GM13976 (cell line): ENCODE data around the gene CNGA1.

Source experiments
- DNase-seq: peaks from one replicate; pipeline ENCODE4 v3.0.0; 2012; ENCODE audit warnings: low spot score
- in situ Hi-C: fragments of 300-500 bp; cut with MboI; formaldehyde crosslinking; loops from one replicate; pipeline ENCODE4 v1.12.0; 2022; ENCODE audit warnings: low sequenced_read_pairs, mixed read lengths, inconsistent platforms; ENCODE audit not compliant: unreplicated experiment
- TF ChIP-seq, protein P1 (sequence below): IDR thresholded peaks from 2 replicates; pipeline ENCODE4 v1.5.1; 2012; ENCODE audit warnings: borderline replicate concordance, mild to moderate bottlenecking; ENCODE audit not compliant: insufficient read depth; ENCODE audit errors: extremely low read depth, missing control alignments, control extremely low read depth

The CNGA1 gene

GRCh38 chr4:47899639-47900038, 116.8 kb downstream of the CNGA1 start:
- TF ChIP-seq, protein P1, sequence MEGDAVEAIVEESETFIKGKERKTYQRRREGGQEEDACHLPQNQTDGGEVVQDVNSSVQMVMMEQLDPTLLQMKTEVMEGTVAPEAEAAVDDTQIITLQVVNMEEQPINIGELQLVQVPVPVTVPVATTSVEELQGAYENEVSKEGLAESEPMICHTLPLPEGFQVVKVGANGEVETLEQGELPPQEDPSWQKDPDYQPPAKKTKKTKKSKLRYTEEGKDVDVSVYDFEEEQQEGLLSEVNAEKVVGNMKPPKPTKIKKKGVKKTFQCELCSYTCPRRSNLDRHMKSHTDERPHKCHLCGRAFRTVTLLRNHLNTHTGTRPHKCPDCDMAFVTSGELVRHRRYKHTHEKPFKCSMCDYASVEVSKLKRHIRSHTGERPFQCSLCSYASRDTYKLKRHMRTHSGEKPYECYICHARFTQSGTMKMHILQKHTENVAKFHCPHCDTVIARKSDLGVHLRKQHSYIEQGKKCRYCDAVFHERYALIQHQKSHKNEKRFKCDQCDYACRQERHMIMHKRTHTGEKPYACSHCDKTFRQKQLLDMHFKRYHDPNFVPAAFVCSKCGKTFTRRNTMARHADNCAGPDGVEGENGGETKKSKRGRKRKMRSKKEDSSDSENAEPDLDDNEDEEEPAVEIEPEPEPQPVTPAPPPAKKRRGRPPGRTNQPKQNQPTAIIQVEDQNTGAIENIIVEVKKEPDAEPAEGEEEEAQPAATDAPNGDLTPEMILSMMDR = no peak
- DNase-seq = no peak
- in situ Hi-C loops = no loop called here

GRCh38 chr4:47891928-47892327, 124.6 kb downstream of the CNGA1 start:
- no peak for DNase-seq
- TF ChIP-seq, protein P1 = no peak

More at GRCh38 chr4:47891928-47892327, 124.6 kb downstream of the CNGA1 start:
- in situ Hi-C loops = no loop called here
